ENCODE data around the gene YES1. TPM values are rescaled to one million over a fixed set of nuclear protein-coding genes. Genes with fewer than 3 reads are reported as not detected.
"Not testable (repeated sequence)": the region's sequence is repeated elsewhere in the genome, so short reads cannot be mapped to it uniquely, and the experiment has no call there.

The YES1 gene
- total and polyA plus RNA-seq, 8 donors: 10.7 to 35.2 (median 29.2) TPM

DNA sequence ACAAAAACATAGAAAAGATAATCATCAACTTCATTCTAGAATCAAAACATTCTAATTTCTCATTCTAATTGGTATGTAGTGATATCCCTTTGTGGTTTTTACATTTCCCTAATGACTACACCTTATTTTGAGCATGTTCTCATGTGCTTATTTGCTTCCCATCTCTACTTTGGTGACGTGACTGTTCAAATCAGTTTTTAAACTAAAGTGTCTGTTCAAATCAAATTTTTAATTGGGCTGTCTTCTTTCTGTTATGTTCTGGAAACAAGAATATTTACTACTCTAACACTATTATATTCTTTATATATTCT lies 45.5 kb downstream of the YES1 start:
- intact Hi-C loops (cut with DNase I): no loop called here
- TF ChIP-seq, protein P1, sequence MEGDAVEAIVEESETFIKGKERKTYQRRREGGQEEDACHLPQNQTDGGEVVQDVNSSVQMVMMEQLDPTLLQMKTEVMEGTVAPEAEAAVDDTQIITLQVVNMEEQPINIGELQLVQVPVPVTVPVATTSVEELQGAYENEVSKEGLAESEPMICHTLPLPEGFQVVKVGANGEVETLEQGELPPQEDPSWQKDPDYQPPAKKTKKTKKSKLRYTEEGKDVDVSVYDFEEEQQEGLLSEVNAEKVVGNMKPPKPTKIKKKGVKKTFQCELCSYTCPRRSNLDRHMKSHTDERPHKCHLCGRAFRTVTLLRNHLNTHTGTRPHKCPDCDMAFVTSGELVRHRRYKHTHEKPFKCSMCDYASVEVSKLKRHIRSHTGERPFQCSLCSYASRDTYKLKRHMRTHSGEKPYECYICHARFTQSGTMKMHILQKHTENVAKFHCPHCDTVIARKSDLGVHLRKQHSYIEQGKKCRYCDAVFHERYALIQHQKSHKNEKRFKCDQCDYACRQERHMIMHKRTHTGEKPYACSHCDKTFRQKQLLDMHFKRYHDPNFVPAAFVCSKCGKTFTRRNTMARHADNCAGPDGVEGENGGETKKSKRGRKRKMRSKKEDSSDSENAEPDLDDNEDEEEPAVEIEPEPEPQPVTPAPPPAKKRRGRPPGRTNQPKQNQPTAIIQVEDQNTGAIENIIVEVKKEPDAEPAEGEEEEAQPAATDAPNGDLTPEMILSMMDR (IDR thresholded peaks at IDR 0.05): no peak
- Histone ChIP-seq H3K36me3 (no peaks in the 10 kb centered on the region), H3K27me3 (no peaks in the 10 kb centered on the region), H3K4me1 (peaks cover 0 to 9% (median 4%) of the 10 kb centered on the region in 3 donors), H3K9me3 (no peaks in the 10 kb centered on the region), H3K4me3 (no peak overlapping the region), H3K27ac (no peak overlapping the region)
- ATAC-seq (no peak), FAIRE-seq (no peak), DNase-seq (no peak)
- 91 to 92% methylated on average over 1 of the region's 1 CpG for WGBS, 2 donors

DNA sequence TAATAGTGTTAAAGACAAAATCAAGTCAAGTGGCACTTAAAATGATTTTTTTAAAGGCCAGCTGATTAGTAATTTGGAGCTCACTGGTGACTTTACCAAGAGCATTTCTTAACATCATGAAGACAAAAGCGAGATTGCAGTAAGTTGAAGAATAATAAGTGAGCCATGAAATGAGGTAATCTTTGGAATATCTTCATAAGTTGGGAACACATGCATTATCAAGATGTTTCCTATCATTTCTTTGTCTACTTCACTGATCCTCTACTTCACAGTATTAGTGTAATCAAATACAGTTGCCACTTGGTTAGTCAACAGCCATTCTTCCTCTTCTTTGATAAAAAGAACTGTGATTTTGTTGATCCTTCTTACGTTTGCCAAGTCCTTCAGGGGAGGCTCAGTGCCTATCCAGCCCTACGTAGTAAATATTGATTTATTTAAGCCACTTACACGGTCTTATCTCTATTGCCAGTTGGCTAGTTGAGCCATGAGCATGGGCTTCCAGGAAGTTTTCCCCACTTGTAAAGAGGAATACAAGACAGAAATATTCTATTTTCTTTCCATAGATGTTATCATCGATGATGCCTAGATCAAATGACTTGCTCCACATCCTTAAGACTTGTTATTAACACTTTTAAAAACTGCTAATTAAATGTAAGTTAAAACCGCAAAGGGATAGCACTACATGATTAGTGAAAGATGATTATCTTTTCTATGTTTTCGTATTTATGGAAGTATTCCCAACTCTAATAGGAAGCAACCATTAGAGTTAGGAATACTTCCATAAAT lies 46.1 kb downstream of the YES1 start:
- Histone ChIP-seq H3K9me3 (no peaks in the 10 kb centered on the region), H3K36me3 (no peaks in the 10 kb centered on the region), H3K4me3 (no peak overlapping the region), H3K4me1 (peaks cover 0 to 9% (median 4%) of the 10 kb centered on the region in 3 donors), H3K27ac (no peak overlapping the region), H3K27me3 (no peaks in the 10 kb centered on the region)
- ATAC-seq (peak; percentile 56 to 83 (median 72)), DNase-seq (no peak), FAIRE-seq (no peak)
- intact Hi-C loops (cut with DNase I): no loop called here
- TF ChIP-seq, protein P1 (IDR thresholded peaks at IDR 0.05): no peak
- WGBS, 2 donors: 49 to 51% methylated on average over 7 of the region's 7 CpGs

DNA sequence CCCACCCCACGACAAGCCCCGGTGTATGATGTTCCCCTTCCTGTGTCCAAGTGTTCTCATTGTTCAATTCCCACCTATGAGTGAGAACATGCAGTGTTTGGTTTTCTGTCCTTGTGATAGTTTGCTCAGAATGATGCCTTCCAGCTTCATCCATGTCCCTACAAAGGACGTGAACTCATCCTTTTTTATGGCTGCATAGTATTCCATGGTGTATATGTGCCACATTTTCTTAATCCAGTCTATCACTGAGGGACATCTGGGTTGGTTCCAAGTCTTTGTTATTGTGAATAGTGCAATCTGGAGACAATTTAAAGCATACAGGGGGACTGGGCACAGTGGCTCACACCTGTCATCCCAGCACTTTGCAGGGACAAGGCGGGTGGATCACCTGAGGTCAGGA lies 52.2 kb downstream of the YES1 start:
- H3K4me1 ChIP-seq; H3K9me3 ChIP-seq; ATAC-seq; FAIRE-seq; intact Hi-C loops (cut with DNase I); H3K4me3 ChIP-seq; DNase-seq; H3K36me3 ChIP-seq; H3K27me3 ChIP-seq; H3K27ac ChIP-seq: not testable (repeated sequence)
- WGBS, 2 donors: 97 to 100% methylated on average over 2 of the region's 4 CpGs

DNA sequence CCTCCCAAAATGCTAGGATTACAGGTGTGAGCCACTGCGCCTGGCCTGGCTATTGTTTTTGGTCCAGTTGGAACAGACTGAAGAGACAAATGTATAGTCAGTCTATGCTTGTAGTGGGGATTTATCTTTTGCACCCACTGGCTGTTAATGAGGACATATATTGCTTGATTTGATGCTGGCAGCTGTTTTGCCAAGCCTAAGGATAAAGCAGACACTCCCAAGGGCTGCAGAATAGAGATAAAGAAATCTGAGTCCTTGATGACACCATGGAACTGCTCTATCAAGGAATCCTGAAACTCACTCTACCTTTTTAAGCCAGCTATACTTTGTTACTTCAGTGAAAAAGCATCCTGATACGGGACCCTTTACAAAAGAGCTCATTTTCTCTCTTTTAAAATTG lies 56.5 kb downstream of the YES1 start:
- no peak for ATAC-seq
- TF ChIP-seq, protein P1 (IDR thresholded peaks at IDR 0.05): no peak

DNA sequence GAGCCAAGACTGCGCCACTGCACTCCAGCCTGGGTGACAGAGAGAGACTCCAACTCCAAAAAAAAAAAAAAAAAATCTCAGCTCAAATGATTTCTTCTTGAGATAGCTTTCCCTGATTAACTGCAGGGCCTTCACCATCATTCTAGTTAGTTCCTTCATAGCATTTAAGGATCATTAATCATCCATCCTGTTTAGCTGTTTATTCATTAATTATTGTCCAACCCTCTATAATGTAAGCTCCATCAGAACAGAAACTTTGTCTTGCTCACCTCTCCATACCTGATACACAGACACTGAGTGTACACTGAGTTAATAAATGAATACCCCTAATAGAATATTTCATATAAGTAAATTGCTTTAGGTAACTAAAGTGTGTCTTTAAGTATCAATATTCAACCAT lies 57.4 kb downstream of the YES1 start:
- 96 to 100% methylated on average over 1 of the region's 1 CpG for WGBS, 2 donors
- Histone ChIP-seq H3K27ac (no peak overlapping the region), H3K4me1 (no peaks in the 10 kb centered on the region), H3K9me3 (no peaks in the 10 kb centered on the region), H3K27me3 (no peaks in the 10 kb centered on the region), H3K36me3 (peaks cover 0 to 4% (median 0%) of the 10 kb centered on the region in 3 donors), H3K4me3 (no peak overlapping the region)
- TF ChIP-seq, protein P1 (IDR thresholded peaks at IDR 0.05): no peak
- ATAC-seq: no peak
- no peak for FAIRE-seq
- intact Hi-C loops (cut with DNase I): no loop called here
- no peak for DNase-seq

More for the DNA sequence above, 56.5 kb downstream of the YES1 start:
- H3K36me3 ChIP-seq: peaks cover 0 to 4% (median 0%) of the 10 kb centered on the region in 3 donors
- H3K27ac ChIP-seq: no peak overlapping the region
- no peaks in the 10 kb centered on the region for H3K4me1 ChIP-seq
- no peaks in the 10 kb centered on the region for H3K9me3 ChIP-seq
- 68 to 74% methylated on average over 2 of the region's 2 CpGs for WGBS, 2 donors
- DNase-seq: no peak
- intact Hi-C loops (cut with DNase I): no loop called here
- H3K4me3 ChIP-seq: no peak overlapping the region
- H3K27me3 ChIP-seq: no peaks in the 10 kb centered on the region
- FAIRE-seq: no peak
